Activated gamma-delta T cell treated with anti-CD3 and anti-CD28 coated beads, Interleukin-2, amount 50 U/mL, for 16 hours (primary cell): ENCODE measurements around the gene COL16A1.

ENCODE experiments used
- DNase-seq: peaks from one replicate; pipeline ENCODE4 v3.0.0-alpha.2; 2020; ENCODE audit warnings: low read depth

Gene COL16A1

GRCh38 chr1:31624309-31624708, 79.5 kb downstream of the COL16A1 start:
- DNase-seq: no peak

- DNase-seq: no peak
Observed at GRCh38 chr1:31623365-31623764, 80.5 kb downstream of the COL16A1 start.

- no peak for DNase-seq
Observed at GRCh38 chr1:31621847-31622730, 81.7 kb downstream of the COL16A1 start.

GRCh38 chr1:31621498-31621820, 82.4 kb downstream of the COL16A1 start:
- DNase-seq: no peak

- DNase-seq: no peak
Observed at GRCh38 chr1:31620631-31621497, 83.0 kb downstream of the COL16A1 start.

- no peak for DNase-seq
Observed at GRCh38 chr1:31618916-31619846, 84.6 kb downstream of the COL16A1 start.

GRCh38 chr1:31617916-31618746, 85.7 kb downstream of the COL16A1 start:
- peak; percentile 17 for DNase-seq

GRCh38 chr1:31617218-31617915, 86.5 kb downstream of the COL16A1 start, which contains the start of gene HCRTR1:
Gene HCRTR1, plus strand, starts transcription at chr1:31617689. Its CDS starts 1,504 bp downstream, at chr1:31619193.
- DNase-seq: no peak

GRCh38 chr1:31615939-31616338, 87.9 kb downstream of the COL16A1 start:
- no peak for DNase-seq

- no peak for DNase-seq
Observed at GRCh38 chr1:31615414-31615813, 88.4 kb downstream of the COL16A1 start.

- DNase-seq: no peak
Observed at GRCh38 chr1:31614414-31615005, 89.3 kb downstream of the COL16A1 start.

- no peak for DNase-seq
Observed at GRCh38 chr1:31609514-31610118, 94.2 kb downstream of the COL16A1 start.

GRCh38 chr1:31607360-31607759, 96.5 kb downstream of the COL16A1 start:
- DNase-seq: no peak

- no peak for DNase-seq
Observed at GRCh38 chr1:31605908-31606427, 97.8 kb downstream of the COL16A1 start.
